ES-I3 (cell line): ENCODE data around the gene ZNRF3.

Source experiments
- H3K36me3 ChIP-seq: 2 replicates; pipeline ENCODE4 v1.6.1; 2013; ENCODE audit warnings: mild to moderate bottlenecking, low read length, control low read depth, moderate library complexity; ENCODE audit not compliant: insufficient read depth
- H3K4me1 ChIP-seq: 2 replicates; pipeline ENCODE4 v1.6.1; 2013; ENCODE audit warnings: mild to moderate bottlenecking, control low read depth, low read length; ENCODE audit not compliant: insufficient read depth
- H3K9ac ChIP-seq: 2 replicates; pipeline ENCODE4 v1.6.1; 2013; ENCODE audit warnings: low read depth, mild to moderate bottlenecking, low read length, moderate library complexity
- H3K9me3 ChIP-seq: 2 replicates; pipeline ENCODE4 v1.6.1; 2013; ENCODE audit warnings: mild to moderate bottlenecking, low read length, moderate library complexity; ENCODE audit not compliant: control insufficient read depth, insufficient read depth

ZNRF3 gene

GRCh38 chr22:29096736-29097669 is 213.6 kb downstream of the ZNRF3 start:
- Histone ChIP-seq H3K4me1 (peaks cover 12% of the 10 kb centered on the region), H3K36me3 (no peaks in the 10 kb centered on the region), H3K9ac (no peak overlapping the region), H3K9me3 (no peaks in the 10 kb centered on the region)

- Histone ChIP-seq H3K9ac (no peak overlapping the region), H3K9me3 (no peaks in the 10 kb centered on the region), H3K36me3 (no peaks in the 10 kb centered on the region), H3K4me1 (peaks cover 12% of the 10 kb centered on the region)
These were observed 214.9 kb downstream of the ZNRF3 start for GRCh38 chr22:29098296-29098695.

GRCh38 chr22:29102300-29102699 is 218.9 kb downstream of the ZNRF3 start:
- Histone ChIP-seq H3K9me3 (no peaks in the 10 kb centered on the region), H3K4me1 (peaks cover under 1% of the 10 kb centered on the region; the same call in 1 of the 2 replicates)

GRCh38 chr22:29103121-29103520 is 219.7 kb downstream of the ZNRF3 start:
- Histone ChIP-seq H3K4me1 (no peaks in the 10 kb centered on the region), H3K36me3 (no peaks in the 10 kb centered on the region), H3K9me3 (no peaks in the 10 kb centered on the region), H3K9ac (no peak overlapping the region)

More at GRCh38 chr22:29102300-29102699, 218.9 kb downstream of the ZNRF3 start:
- Histone ChIP-seq H3K9ac (no peak overlapping the region), H3K36me3 (no peaks in the 10 kb centered on the region)

- Histone ChIP-seq H3K9me3 (no peaks in the 10 kb centered on the region), H3K36me3 (no peaks in the 10 kb centered on the region), H3K9ac (no peak overlapping the region), H3K4me1 (no peaks in the 10 kb centered on the region)
These were observed 222.1 kb downstream of the ZNRF3 start for GRCh38 chr22:29105468-29105867.

GRCh38 chr22:29106839-29107238 is 223.5 kb downstream of the ZNRF3 start:
- H3K4me1 ChIP-seq: no peaks in the 10 kb centered on the region
- no peaks in the 10 kb centered on the region for H3K36me3 ChIP-seq

More at GRCh38 chr22:29106839-29107238, 223.5 kb downstream of the ZNRF3 start:
- Histone ChIP-seq H3K9ac (no peak overlapping the region), H3K9me3 (no peaks in the 10 kb centered on the region)
